Kidney capillary endothelial cell (primary cell): ENCODE measurements around the gene ZNF423.

ENCODE experiments used
- DNase-seq: peaks from one replicate; pipeline ENCODE4 v3.0.0-alpha.2; 2018; ENCODE audit warnings: low spot score

ZNF423 gene

DNA sequence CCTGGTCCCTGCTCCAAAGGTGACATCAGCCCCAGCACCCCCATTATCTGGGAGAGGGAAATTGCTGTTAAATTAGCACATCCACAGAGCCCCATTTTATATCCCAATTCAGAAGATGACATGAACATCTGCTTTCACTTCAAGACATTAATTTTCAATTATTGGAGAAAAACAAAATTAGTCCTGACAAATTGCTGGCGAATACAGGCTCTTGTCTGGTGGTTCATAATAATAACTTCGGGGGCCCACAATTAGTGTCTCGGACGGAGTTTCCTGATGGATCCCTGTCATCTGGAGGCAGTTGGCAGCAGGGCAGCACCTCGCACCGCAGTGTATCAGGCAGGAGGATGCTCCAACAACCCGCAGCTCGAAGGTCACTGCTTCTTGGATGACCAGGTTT lies 7.4 kb downstream of the ZNF423 start:
- no peak for DNase-seq

DNA sequence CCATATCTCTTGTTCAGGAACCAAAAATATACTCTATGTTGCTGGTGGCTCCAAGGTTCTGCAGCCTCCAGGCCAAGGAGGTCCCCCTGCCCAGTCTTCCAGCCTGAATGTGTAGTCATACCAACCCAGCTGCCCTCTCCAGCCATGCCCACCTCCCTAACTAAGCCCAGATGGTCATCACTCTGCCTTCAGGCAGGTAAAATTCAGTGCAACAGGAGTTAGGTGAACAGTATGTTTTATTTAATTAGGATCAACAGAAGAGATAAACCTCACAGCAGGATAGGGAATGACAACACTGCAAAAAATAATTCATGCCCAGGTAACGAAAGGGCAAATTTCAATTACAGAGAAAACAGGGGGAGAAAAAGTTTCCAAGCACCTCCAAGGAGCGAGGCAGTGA lies 9.1 kb downstream of the ZNF423 start:
- DNase-seq: no peak

- no peak for DNase-seq
Measured at GRCh38 chr16:49844359-49844758, 11.6 kb downstream of the ZNF423 start.

- no peak for DNase-seq
Measured at GRCh38 chr16:49843758-49844157, 12.2 kb downstream of the ZNF423 start.

- DNase-seq: no peak
Measured at GRCh38 chr16:49842972-49843371, 12.9 kb downstream of the ZNF423 start.

DNA sequence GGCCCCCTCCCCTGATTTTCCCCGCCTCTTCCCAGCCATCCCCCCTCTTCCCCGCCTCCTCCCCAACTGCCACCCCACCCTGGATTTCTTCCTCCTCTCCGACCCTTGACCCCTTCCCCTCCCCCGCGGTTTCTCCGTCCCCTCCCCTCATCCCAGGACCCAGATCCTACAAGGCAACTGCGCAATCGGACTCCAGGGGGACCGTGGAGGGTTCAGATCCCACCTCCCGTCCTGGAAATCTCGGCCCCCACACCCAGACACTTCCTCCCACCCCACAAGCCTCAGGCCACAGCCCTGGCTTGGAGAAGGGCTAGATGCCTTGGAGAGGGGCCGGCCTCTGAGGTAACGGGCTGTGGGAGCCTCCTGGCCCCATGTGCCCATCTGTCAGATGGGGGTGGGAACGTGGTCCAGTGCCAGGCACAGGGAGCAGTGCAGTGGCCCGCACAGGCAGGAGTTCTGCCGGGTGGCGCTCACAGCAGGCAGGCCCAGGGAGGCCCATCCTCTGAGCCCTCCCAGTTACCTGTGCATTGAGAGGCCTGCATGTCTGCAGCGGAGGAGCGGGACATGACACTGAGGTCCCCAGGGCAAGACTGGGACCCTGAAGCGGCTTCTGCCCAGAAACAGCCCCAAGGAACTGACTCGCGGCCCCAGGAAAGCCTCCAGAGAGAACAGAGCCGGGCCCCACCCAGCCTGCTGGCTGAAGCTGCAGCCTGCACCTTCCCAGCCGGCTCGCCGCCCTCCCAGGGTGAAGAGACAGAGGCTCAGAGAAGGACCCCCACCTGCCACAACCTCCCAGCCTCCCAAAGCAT lies 16.7 kb downstream of the ZNF423 start:
- no peak for DNase-seq

DNA sequence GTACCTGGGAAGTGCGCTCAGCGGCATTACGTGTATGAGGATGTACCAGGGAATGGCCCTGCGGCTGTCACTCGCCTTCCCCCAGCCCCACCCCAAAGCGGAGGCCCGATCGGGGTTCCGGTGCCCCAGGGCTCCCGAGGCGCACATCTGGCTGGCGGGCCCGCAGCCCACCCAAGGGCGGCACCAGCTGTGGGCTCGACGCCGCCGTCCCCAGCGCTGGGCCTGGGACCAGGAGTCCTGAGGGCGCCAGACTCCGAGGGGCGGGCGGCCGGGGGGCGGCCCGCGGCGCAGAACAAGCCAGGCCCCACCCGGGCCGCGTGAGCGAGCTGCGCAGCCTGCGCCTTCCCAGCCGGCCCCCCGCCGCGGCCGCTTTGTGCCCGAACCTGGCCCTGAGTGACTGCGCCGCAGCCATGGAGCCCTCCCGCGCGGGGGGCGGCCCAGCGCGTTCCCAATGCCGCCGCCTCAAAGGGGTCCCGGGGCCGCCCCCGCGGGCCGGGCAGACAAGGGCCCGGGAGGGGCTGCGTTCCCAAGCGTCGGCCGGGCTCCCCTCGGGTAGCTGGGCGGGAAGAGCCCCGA lies 17.4 kb downstream of the ZNF423 start:
- DNase-seq: no peak

- DNase-seq: no peak
Measured at GRCh38 chr16:49837688-49838410, 18.1 kb downstream of the ZNF423 start.

DNA sequence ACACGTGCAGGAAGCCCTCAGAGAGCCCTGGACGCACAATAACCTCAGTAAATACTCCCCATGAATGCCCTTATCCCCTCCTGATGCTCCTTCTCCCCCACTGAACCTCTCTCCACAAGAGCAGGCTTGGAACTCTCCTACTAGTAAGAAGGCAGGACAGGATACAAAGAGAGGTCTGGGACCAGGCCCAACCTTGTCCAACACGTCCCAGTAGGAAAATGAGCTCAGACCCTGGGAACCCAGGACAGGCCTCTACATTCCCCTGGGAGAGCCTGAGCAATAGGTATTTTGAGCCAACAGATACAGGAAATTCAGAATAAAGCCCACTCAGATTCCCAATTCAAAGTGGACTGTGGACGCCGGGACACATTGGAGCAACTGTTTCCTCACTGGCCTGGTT lies 19.2 kb downstream of the ZNF423 start:
- no peak for DNase-seq

GRCh38 chr16:49836218-49836617 lies 19.7 kb downstream of the ZNF423 start:
- DNase-seq: no peak

GRCh38 chr16:49835161-49835777 lies 20.6 kb downstream of the ZNF423 start:
- DNase-seq: no peak

DNA sequence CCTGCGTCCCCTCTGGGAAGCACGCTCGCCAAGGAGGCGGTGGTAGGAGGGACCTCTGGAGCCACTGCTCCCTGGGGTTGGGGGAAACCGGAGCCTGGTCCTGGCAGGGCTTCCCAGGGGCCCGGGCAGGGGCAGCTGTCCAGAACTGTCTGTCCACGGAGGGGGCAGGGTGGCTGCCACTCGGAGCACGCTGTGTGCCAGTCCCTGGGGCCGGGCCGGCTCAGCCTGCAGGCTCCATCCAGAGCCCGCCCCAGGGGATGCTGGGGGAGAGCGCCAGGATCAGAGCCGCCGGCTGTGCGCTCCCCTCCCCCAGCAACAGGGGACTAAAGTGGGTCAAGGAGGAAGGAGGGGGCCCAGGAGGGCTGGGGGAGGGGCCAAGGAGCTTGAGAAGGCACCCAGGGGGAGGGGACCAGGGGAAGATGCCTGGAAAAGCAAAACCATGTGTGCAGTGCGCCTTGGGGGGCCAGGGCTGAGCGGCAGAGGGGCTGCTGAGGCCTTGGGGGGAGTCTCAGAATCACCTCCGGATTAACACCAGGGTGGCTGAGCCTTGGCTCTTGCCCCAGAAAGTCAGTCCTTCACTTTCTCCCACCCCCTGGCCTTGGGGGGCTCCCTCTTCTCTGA lies 21.3 kb downstream of the ZNF423 start:
- DNase-seq: no peak

DNA sequence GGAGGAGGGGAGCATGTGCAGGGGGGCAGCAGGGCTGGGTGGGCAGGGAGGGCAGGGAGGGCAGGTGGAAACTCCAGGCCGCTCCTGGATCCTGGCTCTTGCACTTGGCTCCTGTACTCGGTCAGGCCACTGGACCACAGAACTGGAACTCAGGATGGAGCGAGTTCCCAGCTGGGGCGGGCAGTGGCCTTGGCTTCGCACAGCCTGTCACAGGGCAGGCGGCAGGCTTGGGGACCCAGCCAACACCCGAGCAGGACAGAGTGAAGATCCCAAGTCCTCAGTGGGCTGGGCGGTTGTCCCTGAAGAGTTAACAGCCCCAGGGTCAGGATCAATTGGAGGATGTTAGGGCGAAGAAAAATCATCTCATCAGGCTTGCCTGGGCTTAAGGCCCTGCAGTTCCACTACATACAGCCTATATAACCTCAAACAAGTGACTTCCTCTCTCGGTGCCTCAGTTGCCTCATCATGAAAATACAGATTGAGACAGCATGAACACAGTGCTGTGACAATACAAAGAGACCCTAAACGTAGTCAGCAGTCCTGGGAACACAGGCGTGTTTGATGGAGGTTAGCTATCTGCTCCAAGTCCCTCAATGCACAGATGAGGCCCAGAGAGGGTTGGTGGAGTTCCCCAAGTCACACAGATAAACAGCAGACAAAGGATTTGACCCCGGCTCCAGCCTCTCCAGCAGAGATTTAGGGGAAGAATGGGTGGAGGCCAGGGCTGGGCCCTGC lies 21.9 kb downstream of the ZNF423 start:
- DNase-seq: no peak

DNA sequence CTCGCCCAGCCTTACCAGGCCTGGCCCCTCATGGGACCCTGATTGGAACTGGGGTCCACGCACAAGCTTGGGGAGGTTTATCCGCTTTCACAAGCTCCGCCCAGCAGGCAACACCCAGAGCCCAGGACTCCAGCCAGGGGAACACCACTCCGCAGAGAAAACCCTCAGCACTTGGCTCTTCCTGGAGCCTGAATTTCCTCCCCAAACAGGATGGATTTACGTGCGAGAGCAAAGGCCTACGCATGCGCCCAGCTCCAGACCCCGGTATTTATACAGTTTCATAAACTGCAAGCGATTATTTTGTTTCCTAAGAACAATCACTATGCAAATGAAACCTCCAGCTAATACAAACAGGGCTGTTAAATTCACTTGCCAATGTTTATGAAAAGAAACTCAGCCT lies 22.8 kb downstream of the ZNF423 start:
- peak; percentile 36 for DNase-seq

DNA sequence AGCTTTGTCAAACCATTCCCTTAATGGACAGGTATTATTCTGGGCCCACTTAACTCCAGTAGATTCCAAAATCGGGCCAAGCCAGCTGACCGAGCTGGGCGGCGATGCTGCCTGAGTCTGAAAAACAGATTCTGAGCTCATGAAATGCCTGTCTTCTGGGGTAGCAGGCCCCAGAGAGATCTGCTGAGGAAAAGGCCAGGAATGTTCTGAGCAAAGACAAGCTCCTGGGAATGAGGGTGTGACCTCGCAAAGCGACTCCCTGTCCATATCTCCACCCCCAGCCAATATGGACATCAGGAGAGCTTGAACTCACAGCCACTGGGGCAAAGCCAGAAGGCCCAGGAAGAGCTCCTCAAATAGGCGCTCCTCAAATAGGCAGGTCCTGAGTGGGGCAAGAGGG lies 23.7 kb downstream of the ZNF423 start:
- no peak for DNase-seq

DNA sequence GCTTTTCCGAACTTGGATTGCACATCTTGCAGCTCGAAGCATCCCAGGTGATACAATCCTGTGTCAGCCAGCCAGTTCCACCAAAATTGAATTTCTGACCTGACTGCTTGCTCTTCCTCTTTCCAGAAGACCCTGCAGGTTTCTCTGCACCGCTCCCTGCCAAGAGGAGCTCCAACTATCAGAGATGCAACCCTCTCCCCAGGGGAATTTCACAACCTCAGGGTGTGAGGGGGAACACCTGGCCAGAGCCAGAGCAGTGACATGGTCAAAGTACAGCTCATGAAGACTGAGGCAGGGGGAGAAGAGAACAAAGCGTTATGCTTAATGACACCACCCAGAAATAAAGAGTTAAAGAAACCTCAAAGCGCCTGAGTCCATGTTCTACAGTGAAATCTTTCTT lies 25.0 kb downstream of the ZNF423 start:
- DNase-seq: no peak

GRCh38 chr16:49828533-49829267 lies 27.2 kb downstream of the ZNF423 start:
- no peak for DNase-seq

DNA sequence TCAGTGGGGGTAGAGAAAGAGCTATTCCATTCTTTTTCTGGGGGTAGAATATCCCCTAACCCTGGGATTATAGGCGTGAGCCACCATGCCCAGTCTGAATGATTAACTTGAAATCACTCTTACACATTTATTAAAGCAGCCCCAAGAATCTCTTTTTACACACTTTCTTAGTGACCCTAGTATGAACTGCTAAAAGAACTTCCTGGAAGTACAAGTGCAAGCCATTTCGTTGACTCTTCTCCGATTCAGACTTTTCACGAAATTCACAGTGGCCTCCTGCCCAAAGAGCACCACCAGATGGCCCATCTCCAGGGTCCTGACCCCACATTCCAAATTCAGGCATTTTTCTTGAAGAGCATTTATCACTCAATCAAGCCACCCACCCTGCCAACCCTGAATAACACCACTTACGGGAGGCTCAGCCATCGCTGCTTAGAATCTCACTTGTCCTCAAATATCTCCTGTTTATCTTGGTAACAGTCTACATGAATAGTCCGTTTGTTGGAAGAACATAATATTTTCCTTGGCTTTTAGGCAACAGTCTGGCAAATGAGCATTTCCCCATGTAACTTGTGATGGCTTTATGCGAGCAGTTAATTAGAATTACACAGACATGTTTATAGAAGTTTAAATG lies 28.0 kb downstream of the ZNF423 start:
- no peak for DNase-seq

DNA sequence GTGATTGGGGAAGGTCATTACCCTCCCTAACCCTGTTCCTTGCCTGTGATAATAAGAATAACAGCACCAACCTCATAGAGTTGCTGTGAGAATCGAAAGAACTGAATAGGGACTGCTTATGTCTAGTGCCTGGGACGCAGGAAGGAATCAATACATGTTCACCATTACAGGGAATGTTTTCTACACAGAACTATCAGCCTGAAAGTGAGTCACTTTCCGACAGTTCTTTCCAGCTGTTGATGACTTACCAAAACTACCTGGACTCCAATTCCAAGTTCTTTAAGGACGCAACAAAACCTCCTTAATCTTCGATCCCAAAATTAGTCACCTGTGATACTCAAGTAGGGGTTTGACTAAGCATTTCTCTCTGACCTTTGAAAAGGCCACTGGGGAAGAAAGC lies 29.4 kb downstream of the ZNF423 start:
- no peak for DNase-seq

DNA sequence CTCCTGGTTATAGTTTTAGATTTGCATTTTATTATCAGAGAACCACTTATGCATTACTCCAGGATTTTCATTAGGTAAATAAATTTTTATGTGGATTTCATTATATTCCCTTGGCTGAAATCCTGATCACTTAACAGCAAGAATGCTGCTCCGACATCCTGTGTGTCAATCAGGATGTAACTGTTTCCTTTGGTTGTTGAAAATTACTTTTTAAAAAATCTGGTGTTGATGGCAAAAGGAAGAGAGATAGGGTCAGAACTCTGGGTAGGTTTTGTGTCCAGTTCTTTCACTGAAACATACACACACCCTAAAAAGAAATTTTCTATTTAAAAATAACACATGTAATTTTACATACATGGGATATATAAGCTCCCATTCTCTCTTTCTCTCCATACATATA lies 30.9 kb downstream of the ZNF423 start:
- DNase-seq: peak; percentile 62
